HL-60/S4 treated with retinoic acid at 250 ng/mL for 4 days and 3 days (cell line): ENCODE results near the gene GRAP.
"Not testable (repeated sequence)": the region's sequence is repeated elsewhere in the genome, so short reads cannot be mapped to it uniquely, and the experiment has no call there.

Experiments used
- in situ Hi-C: fragments of 300-500 bp; cut with MboI; formaldehyde crosslinking; loops from 2 replicates; pipeline ENCODE4 v1.7.0; 2022; ENCODE audit warnings: low sequenced_read_pairs

The GRAP gene

GRCh38 chr17:19042369-19042768, 4.4 kb downstream of the GRAP start:
- in situ Hi-C loops: not testable (repeated sequence)

- in situ Hi-C loops: not testable (repeated sequence)
These were observed 4.9 kb downstream of the GRAP start for GRCh38 chr17:19041871-19042270.

- in situ Hi-C loops: not testable (repeated sequence)
These were observed 6.4 kb downstream of the GRAP start for GRCh38 chr17:19040350-19040749.

- in situ Hi-C loops: not testable (repeated sequence)
These were observed 8.0 kb downstream of the GRAP start for GRCh38 chr17:19038730-19039129.

GRCh38 chr17:19038007-19038406, 8.8 kb downstream of the GRAP start:
- in situ Hi-C loops: not testable (repeated sequence)

- in situ Hi-C loops: not testable (repeated sequence)
These were observed 9.2 kb downstream of the GRAP start for GRCh38 chr17:19037547-19037946.

- in situ Hi-C loops: not testable (repeated sequence)
These were observed 10.6 kb downstream of the GRAP start for GRCh38 chr17:19036186-19036585.

GRCh38 chr17:19032377-19032988, 14.3 kb downstream of the GRAP start:
- in situ Hi-C loops: not testable (repeated sequence)

GRCh38 chr17:19031729-19032128, 15.0 kb downstream of the GRAP start:
- in situ Hi-C loops: not testable (repeated sequence)

GRCh38 chr17:19030771-19031449, 15.8 kb downstream of the GRAP start:
- in situ Hi-C loops: not testable (repeated sequence)

- in situ Hi-C loops: not testable (repeated sequence)
These were observed 17.0 kb downstream of the GRAP start for GRCh38 chr17:19029740-19030139.

GRCh38 chr17:19028671-19029070, 18.1 kb downstream of the GRAP start:
- in situ Hi-C loops: not testable (repeated sequence)

- in situ Hi-C loops: no loop called here
These were observed 22.4 kb downstream of the GRAP start for GRCh38 chr17:19024101-19025078.

GRCh38 chr17:19023209-19023999, 23.4 kb downstream of the GRAP start:
- in situ Hi-C loops: no loop called here

- in situ Hi-C loops: no loop called here
These were observed 24.0 kb downstream of the GRAP start for GRCh38 chr17:19022747-19023146.

- in situ Hi-C loops: no loop called here
These were observed 24.6 kb downstream of the GRAP start for GRCh38 chr17:19022128-19022527.

- in situ Hi-C loops: no loop called here
These were observed 25.1 kb downstream of the GRAP start for GRCh38 chr17:19021622-19022083.

GRCh38 chr17:19021011-19021621, 25.6 kb downstream of the GRAP start:
- in situ Hi-C loops: not testable (repeated sequence)

GRCh38 chr17:19020016-19020415, 26.7 kb downstream of the GRAP start:
- in situ Hi-C loops: no loop called here
